ENCODE measurements around the gene SLC44A2. TPM values are rescaled to one million over a fixed set of nuclear protein-coding genes. Genes with fewer than 3 reads are reported as not detected.

SLC44A2 gene
- total and polyA plus RNA-seq, 2 of the 8 experiments (the other 6 are each of a cell fraction or from before 2014, with no cell fraction given): 105 to 120 TPM

- Histone ChIP-seq H3K14ac (ENCODE audit: insufficient read length) (no peak overlapping the region), H4K5ac (ENCODE audit: insufficient read length, low read depth, low read length) (no peak overlapping the region), H3K4me3 (ENCODE audit: extremely low read depth in 1 of 4, insufficient read depth in 2 of 4, low read depth in 3 of 4, low read length in 4 of 4) (no peak overlapping the region), H3K36me3 (ENCODE audit: control insufficient read depth in 2 of 4, insufficient read depth in 4 of 4, low read length in 3 of 4) (peaks cover 87 to 99% (median 96%) of the 10 kb centered on the region in 4 experiments), H3K23me2 (ENCODE audit: low read depth, low read length) (no peaks in the 10 kb centered on the region), H3K18ac (ENCODE audit: extremely low read depth, low read length) (no peak overlapping the region), H4K20me1 (replicated peaks in 1 of 2; ENCODE audit: control insufficient read depth in 1 of 2, insufficient read depth in 2 of 2, low read length in 2 of 2) (peaks cover 40 to 52% of the 10 kb centered on the region in 2 experiments), H3K23ac (ENCODE audit: insufficient read length) (no peak overlapping the region), H3K9me3 (ENCODE audit: insufficient read depth in 2 of 2, low read depth in 1 of 2, low read length in 1 of 2) (no peaks in the 10 kb centered on the region), H4K8ac (ENCODE audit: extremely low read depth, insufficient read depth, low read length) (no peak overlapping the region), H3K4me1 (replicated peaks in 1 of 4; ENCODE audit: control insufficient read depth in 3 of 4, insufficient read depth in 4 of 4, low read length in 3 of 4) (no peaks in the 10 kb centered on the region; a peak in 2 of 7 replicates), H3K4ac (replicated peaks; ENCODE audit: insufficient read length, low read depth, low read length) (no peak overlapping the region), H2BK120ac (replicated peaks; ENCODE audit: low read depth, low read length) (no peak overlapping the region), H3K79me1 (ENCODE audit: low read depth, low read length) (peaks cover 10% of the 10 kb centered on the region; the same call in 1 of the 2 replicates), H2BK15ac (ENCODE audit: low read length) (no peak overlapping the region), H4K91ac (replicated peaks; ENCODE audit: insufficient read length, low read length) (no peak overlapping the region), H3K27ac (ENCODE audit: low read depth, low read length) (no peak overlapping the region), H2BK5ac (ENCODE audit: low read depth, low read length) (no peak overlapping the region), H3K4me2 (ENCODE audit: insufficient read depth in 1 of 2, low read depth in 2 of 2, low read length in 2 of 2) (no peak overlapping the region), H2BK12ac (ENCODE audit: low read depth, low read length) (no peak overlapping the region), H3K79me2 (ENCODE audit: control insufficient read depth in 1 of 2, insufficient read depth in 2 of 2, low read length in 2 of 2) (peaks cover 0 to 60% of the 10 kb centered on the region in 2 experiments; a peak in 2 of 4 replicates), H3K56ac (replicated peaks; ENCODE audit: insufficient read length, low read depth, low read length) (no peak overlapping the region), H3K27me3 (replicated peaks in 1 of 4; ENCODE audit: control insufficient read depth in 3 of 4, extremely low read depth in 1 of 4, insufficient read depth in 3 of 4, low read length in 3 of 4) (no peaks in the 10 kb centered on the region), H2AFZ (ENCODE audit: low read length) (no peak overlapping the region), H3K9ac (replicated peaks in 1 of 4; ENCODE audit: extremely low read depth in 1 of 4, low read depth in 3 of 4, low read length in 3 of 4) (no peak overlapping the region), H2AK5ac (ENCODE audit: low read depth, low read length) (no peak overlapping the region), H2BK20ac (ENCODE audit: low read length) (no peak overlapping the region)
- ChIA-PET POLR2A (ENCODE audit: partially characterized antibody) (interaction anchor here (55.9 to 59.0 kb wide), 2 partner anchors 6 to 17 kb away, joined by 1874 read pairs; partner anchors contain the start of genes DNM2, ILF3 and QTRT1), CTCF (ENCODE audit: partially characterized antibody) (interaction anchor here (1.4 kb wide), 1 partner anchor 15 kb away, joined by 3 read pairs; no protein-coding TSS in a partner anchor)
- no peak for FAIRE-seq
- no peak for TF ChIP-seq POLR2AphosphoS5 (IDR thresholded peaks at IDR 0.05; ENCODE audit: low read depth, low read length)
- TF ChIP-seq TAF1 (IDR thresholded peaks at IDR 0.05; ENCODE audit: low read depth, low read length): no peak
- DNase-seq (ENCODE audit: low read depth in 1 of 2, low spot score in 2 of 2): no peak
- WGBS, 2 experiments (ENCODE audit: extremely low coverage in 1 of 2, insufficient coverage in 1 of 2, insufficient read length in 1 of 2, insufficient replicate concordance in 2 of 2, low coverage in 1 of 2, low lambda C conversion rate in 2 of 2, missing lambda C conversion rate in 1 of 2): 80% methylated on average over 5 of the region's 5 CpGs; no CpG with 5 or more reads in 1 of the 2 experiments
Observed at GRCh38 chr19:10685210-10685609, 59.9 kb downstream of the SLC44A2 start.

Data from H1 (cell line).